Peyer's patch (tissue), 4 donors: Measurements from ENCODE around the gene PRIM1.
A peak's percentile ranks its signal among the peaks of the same experiment; 100 is the strongest.

Source experiments
- POLR2A ChIP-seq, 2 donors: fragments of 450-650 bp; IDR thresholded peaks; one replicate each; pipeline ENCODE4 v1.5.1; 2017; ENCODE audit warnings: antibody characterized with exemption in 2 of 2, mild to moderate bottlenecking in 2 of 2, moderate library complexity in 2 of 2
- TF ChIP-seq, protein P1 (sequence below), 6 experiments: fragments of 450-650 bp in 4 of 6; fragments of 200-600 bp in 2 of 6; sonication (generic) in 1 of 6; IDR thresholded peaks; one replicate each; pipeline ENCODE4 v1.5.1; 2017 to 2019; ENCODE audit warnings: antibody characterized with exemption in 6 of 6, mild to moderate bottlenecking in 3 of 6, moderate library complexity in 1 of 6

- TF ChIP-seq, protein P1, sequence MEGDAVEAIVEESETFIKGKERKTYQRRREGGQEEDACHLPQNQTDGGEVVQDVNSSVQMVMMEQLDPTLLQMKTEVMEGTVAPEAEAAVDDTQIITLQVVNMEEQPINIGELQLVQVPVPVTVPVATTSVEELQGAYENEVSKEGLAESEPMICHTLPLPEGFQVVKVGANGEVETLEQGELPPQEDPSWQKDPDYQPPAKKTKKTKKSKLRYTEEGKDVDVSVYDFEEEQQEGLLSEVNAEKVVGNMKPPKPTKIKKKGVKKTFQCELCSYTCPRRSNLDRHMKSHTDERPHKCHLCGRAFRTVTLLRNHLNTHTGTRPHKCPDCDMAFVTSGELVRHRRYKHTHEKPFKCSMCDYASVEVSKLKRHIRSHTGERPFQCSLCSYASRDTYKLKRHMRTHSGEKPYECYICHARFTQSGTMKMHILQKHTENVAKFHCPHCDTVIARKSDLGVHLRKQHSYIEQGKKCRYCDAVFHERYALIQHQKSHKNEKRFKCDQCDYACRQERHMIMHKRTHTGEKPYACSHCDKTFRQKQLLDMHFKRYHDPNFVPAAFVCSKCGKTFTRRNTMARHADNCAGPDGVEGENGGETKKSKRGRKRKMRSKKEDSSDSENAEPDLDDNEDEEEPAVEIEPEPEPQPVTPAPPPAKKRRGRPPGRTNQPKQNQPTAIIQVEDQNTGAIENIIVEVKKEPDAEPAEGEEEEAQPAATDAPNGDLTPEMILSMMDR (IDR thresholded peaks at IDR 0.05), result peak in 1 of 6 experiments; percentile 10
- peak; percentile 81 to 93 for TF ChIP-seq POLR2A (IDR thresholded peaks at IDR 0.05)
Observed at GRCh38 chr12:56724972-56725722, 27.0 kb downstream of the PRIM1 start, which contains the start of gene NACA.
